Endothelial cell of umbilical vein (primary cell): ENCODE results near the gene FYB2.

Experiments used
- EZH2 ChIP-seq: IDR thresholded peaks from 2 replicates; pipeline ENCODE4 v1.6.1; 2012; ENCODE audit warnings: borderline replicate concordance, low read depth, mild to moderate bottlenecking, moderate library complexity, low read length, inconsistent platforms; ENCODE audit not compliant: severe bottlenecking
- MYC ChIP-seq: IDR thresholded peaks from one replicate; pipeline ENCODE4 v1.6.1; 2011; ENCODE audit warnings: mild to moderate bottlenecking, low read depth, low read length
- TF ChIP-seq, protein P1 (sequence below), 2 donors: IDR thresholded peaks; 1 replicate in 1 of 2; 2 replicates in 1 of 2; pipeline ENCODE4 v1.5.1; 2011; ENCODE audit warnings: low read length in 2 of 2, mild to moderate bottlenecking in 2 of 2, moderate library complexity in 2 of 2, control low read depth in 1 of 2, inconsistent platforms in 1 of 2, low read depth in 1 of 2; ENCODE audit not compliant: insufficient read depth in 1 of 2; ENCODE audit errors: extremely low read depth in 1 of 2

DNA sequence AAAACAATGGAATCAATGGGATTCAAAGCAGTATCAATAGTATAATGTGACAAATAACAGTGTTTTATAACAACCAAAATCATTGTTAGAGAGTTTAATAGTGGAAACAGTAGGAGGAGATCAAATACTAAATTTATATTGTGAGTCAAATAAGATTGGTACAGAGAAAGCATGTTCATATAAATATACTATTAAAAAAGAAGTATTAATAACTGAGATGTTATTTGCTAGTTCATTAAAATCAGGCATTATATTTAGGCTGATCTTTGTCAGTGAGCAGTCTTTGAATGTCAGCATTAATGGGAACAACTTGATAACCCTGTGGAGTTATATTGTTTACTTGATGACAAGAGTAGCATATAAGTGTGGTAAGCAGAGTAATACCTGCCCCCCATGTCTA, 143.4 kb downstream of the FYB2 start:
- TF ChIP-seq, protein P1, sequence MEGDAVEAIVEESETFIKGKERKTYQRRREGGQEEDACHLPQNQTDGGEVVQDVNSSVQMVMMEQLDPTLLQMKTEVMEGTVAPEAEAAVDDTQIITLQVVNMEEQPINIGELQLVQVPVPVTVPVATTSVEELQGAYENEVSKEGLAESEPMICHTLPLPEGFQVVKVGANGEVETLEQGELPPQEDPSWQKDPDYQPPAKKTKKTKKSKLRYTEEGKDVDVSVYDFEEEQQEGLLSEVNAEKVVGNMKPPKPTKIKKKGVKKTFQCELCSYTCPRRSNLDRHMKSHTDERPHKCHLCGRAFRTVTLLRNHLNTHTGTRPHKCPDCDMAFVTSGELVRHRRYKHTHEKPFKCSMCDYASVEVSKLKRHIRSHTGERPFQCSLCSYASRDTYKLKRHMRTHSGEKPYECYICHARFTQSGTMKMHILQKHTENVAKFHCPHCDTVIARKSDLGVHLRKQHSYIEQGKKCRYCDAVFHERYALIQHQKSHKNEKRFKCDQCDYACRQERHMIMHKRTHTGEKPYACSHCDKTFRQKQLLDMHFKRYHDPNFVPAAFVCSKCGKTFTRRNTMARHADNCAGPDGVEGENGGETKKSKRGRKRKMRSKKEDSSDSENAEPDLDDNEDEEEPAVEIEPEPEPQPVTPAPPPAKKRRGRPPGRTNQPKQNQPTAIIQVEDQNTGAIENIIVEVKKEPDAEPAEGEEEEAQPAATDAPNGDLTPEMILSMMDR (IDR thresholded peaks at IDR 0.05; ENCODE audit: extremely low read depth in 1 of 2, insufficient read depth in 1 of 2, low read depth in 1 of 2, low read length in 2 of 2), result no peak
- TF ChIP-seq EZH2 (no peak), MYC (no peak)
